HepG2 (cell line): Measurements from ENCODE around the gene S100A16. TPM values are rescaled to one million over a fixed set of nuclear protein-coding genes. Genes with fewer than 3 reads are reported as not detected.

Source experiments
- ATAC-seq: fragments of 200-7000 bp; cut with Tn5 transposase; 3 replicates; pipeline ENCODE4 v1.9.1; 2020; ENCODE audit warnings: mild to moderate bottlenecking, moderate library complexity
- BruUV-seq: library from RNA; stranded (reverse); fragments of 400-500 nt; replicated peaks from 2 replicates; lab custom pipeline; 2021; lab: Mats Ljungman, UMichigan
- CTCF ChIA-PET: fragments of 300-600 bp; formaldehyde crosslinking; extraction: SDS; loops from one replicate; lab custom pipeline; 2021; ENCODE audit warnings: low total read pairs, inconsistent platforms, low intra/inter-chr PET ratio; lab: Yijun Ruan, JAX
- POLR2A ChIA-PET: fragments of 350-600 bp; sonication (Branson Sonifier 250); formaldehyde crosslinking; loops from one replicate; lab custom pipeline; 2020; ENCODE audit warnings: antibody characterized with exemption, inconsistent platforms; lab: Yijun Ruan, JAX
- DNase-seq: peaks from one replicate; pipeline ENCODE4 v3.0.0-alpha.2; 2015; ENCODE audit warnings: low spot score
- FAIRE-seq: peaks from 3 replicates; lab custom pipeline; 2011; peaks lifted over from hg19 to GRCh38; lab: Jason Lieb, UNC
- H2AFZ ChIP-seq: one replicate; pipeline ENCODE4 v1.6.1; 2011; ENCODE audit warnings: low read length, inconsistent platforms
- H3K27ac ChIP-seq: fragments of 300-600 bp; 3 replicates; pipeline ENCODE4 v1.8.0; 2011; ENCODE audit warnings: mixed run types, mild to moderate bottlenecking, mixed read lengths, low read length, inconsistent platforms; ENCODE audit not compliant: insufficient read depth; ENCODE audit errors: extremely low read length
- H3K27me3 ChIP-seq, 2 experiments: fragments of 200-600 bp in 1 of 2; 2 replicates in 1 of 2; 3 replicates in 1 of 2; pipeline versions ENCODE4 v1.6.0 to v1.8.0; 2011; ENCODE audit warnings: low read length in 2 of 2, mild to moderate bottlenecking in 2 of 2, moderate library complexity in 2 of 2, inconsistent platforms in 1 of 2; ENCODE audit not compliant: insufficient read depth in 2 of 2, control insufficient read depth in 1 of 2
- H3K36me3 ChIP-seq, 2 experiments: fragments of 200-600 bp in 1 of 2; replicated peaks in 1 of 2; 2 replicates in 1 of 2; 3 replicates in 1 of 2; pipeline versions ENCODE4 v1.5.1 to v1.8.0; 2011; ENCODE audit warnings: low read length in 2 of 2, inconsistent platforms in 1 of 2; ENCODE audit not compliant: insufficient read depth in 2 of 2, control insufficient read depth in 1 of 2
- H3K4me1 ChIP-seq: 2 replicates; pipeline ENCODE4 v1.5.1; 2012; ENCODE audit warnings: low read length, inconsistent platforms; ENCODE audit not compliant: insufficient read depth
- H3K4me2 ChIP-seq: 2 replicates; pipeline ENCODE4 v1.6.0; 2011; ENCODE audit warnings: low read depth, low read length, inconsistent platforms
- H3K4me3 ChIP-seq, 3 experiments: fragments of 200-600 bp in 1 of 3; sonication (generic), shearing (Covaris generic) in 1 of 3; replicated peaks in 1 of 3; 2 replicates each; pipeline ENCODE4 v1.5.1; 2011 to 2016; ENCODE audit warnings: low read length in 3 of 3, inconsistent platforms in 2 of 3, low read depth in 2 of 3, mild to moderate bottlenecking in 2 of 3, control low read depth in 1 of 3, mixed read lengths in 1 of 3; ENCODE audit not compliant: insufficient read depth in 1 of 3
- H3K79me2 ChIP-seq: one replicate; pipeline ENCODE4 v1.6.1; 2011; ENCODE audit warnings: low read length, inconsistent platforms; ENCODE audit not compliant: insufficient read depth
- H3K9ac ChIP-seq: 2 replicates; pipeline ENCODE4 v1.6.0; 2011; ENCODE audit warnings: mild to moderate bottlenecking, low read depth, low read length, inconsistent platforms; ENCODE audit not compliant: insufficient read depth
- H3K9me3 ChIP-seq: 2 replicates; pipeline ENCODE4 v1.5.1; 2012; ENCODE audit warnings: mild to moderate bottlenecking, low read length
- H4K20me1 ChIP-seq: 2 replicates; pipeline ENCODE4 v1.6.0; 2011; ENCODE audit warnings: inconsistent platforms, mild to moderate bottlenecking, low read length, moderate library complexity; ENCODE audit not compliant: insufficient read depth
- FOXK2 ChIP-seq: fragments of 450-650 bp; IDR thresholded peaks from 2 replicates; pipeline ENCODE4 v1.6.1; 2016
- SALL1 ChIP-seq: sonication (generic); formaldehyde crosslinking; IDR thresholded peaks from 2 replicates; pipeline ENCODE4 v1.8.0; 2022; ENCODE audit warnings: mild to moderate bottlenecking, missing genetic modification reagents
- TAF15 ChIP-seq: fragments of 200-400 bp; formaldehyde crosslinking; IDR thresholded peaks from one replicate; pipeline ENCODE4 v1.6.1; 2018; ENCODE audit warnings: mild to moderate bottlenecking, low read depth, low read length; ENCODE audit not compliant: poor library complexity, severe bottlenecking
- ZBTB33 ChIP-seq: sonication (generic); formaldehyde crosslinking; IDR thresholded peaks from 2 replicates; pipeline ENCODE4 v1.4.0; 2020; ENCODE audit warnings: missing genetic modification reagents
- ZBTB7A ChIP-seq: sonication (generic); formaldehyde crosslinking; IDR thresholded peaks from 2 replicates; pipeline ENCODE4 v1.8.0; 2022; ENCODE audit warnings: mild to moderate bottlenecking, missing genetic modification reagents
- ZNF329 ChIP-seq: sonication (generic); formaldehyde crosslinking; IDR thresholded peaks from 2 replicates; pipeline ENCODE4 v1.9.0; 2021; ENCODE audit warnings: low read depth, mild to moderate bottlenecking, missing genetic modification reagents
- ZNF598 ChIP-seq: sonication (generic); formaldehyde crosslinking; IDR thresholded peaks from 2 replicates; pipeline ENCODE4 v1.5.1; 2020; ENCODE audit warnings: mild to moderate bottlenecking, missing genetic modification reagents, borderline replicate concordance
- WGBS: methylation state at CpG from one replicate; pipeline ENCODE4 v1.1.6; 2017; ENCODE audit warnings: low lambda C conversion rate; 5-methylcytosine and 5-hydroxymethylcytosine counted together
- in situ Hi-C: cut with HindIII; loops from 2 replicates; pipeline ENCODE4 v1.10.0; 2017; ENCODE audit warnings: low pct_unique_long_range_greater_than_20kb; ENCODE audit not compliant: extremely low pct_ligation_motif_present
- intact Hi-C: fragments of 100-400 bp; cut with micrococcal nuclease; formaldehyde crosslinking; loops from one replicate; pipeline ENCODE4 v1.10.0; 2022; ENCODE audit not compliant: unreplicated experiment
- polyA plus RNA-seq, 8 experiments: library from polyadenylated mRNA; depleted of rRNA in 3 of 8; stranded (reverse) in 7 of 8; unstranded in 1 of 8; fragments of >200 nt; fragmentation: Illumina TruSeq in 4 of 8; extraction: Trizol in 4 of 8; gene quantifications; 2 replicates each; pipeline versions ENCODE4 v1.2.1 to v1.2.3, GENCODE V29; 2011 to 2016; ENCODE audit warnings: low read depth in 4 of 8, missing spikeins in 1 of 8, mixed read lengths in 1 of 8; ENCODE audit not compliant: insufficient read depth in 1 of 8
- total RNA-seq, 5 experiments: library from RNA; depleted of rRNA; stranded (reverse); fragments of >200 nt; fragmentation: Illumina TruSeq; extraction: Trizol; gene quantifications; 2 replicates each; pipeline ENCODE4 v1.2.3, GENCODE V29; 2016; ENCODE audit warnings: low read depth in 1 of 5
- TF ChIP-seq, protein P1 (sequence below): sonication (generic); formaldehyde crosslinking; IDR thresholded peaks from 2 replicates; pipeline ENCODE4 v1.4.0; 2020; ENCODE audit warnings: missing genetic modification reagents

The S100A16 gene
- total and polyA plus RNA-seq, 2 of the 13 experiments (the other 11 are each of a cell fraction or from before 2014, with no cell fraction given) = 46.0 to 195 TPM

GRCh38 chr1:153612111-153612754 lies 704 bp downstream of the S100A16 start:
- 3% methylated on average over 9 of the region's 11 CpGs for WGBS
- intact Hi-C loops = no loop called here
- Histone ChIP-seq H3K9me3 (no peaks in the 10 kb centered on the region), H3K4me2 (peak overlapping the region; percentile 84), H3K4me3 (peak overlapping the region; percentile 60 to 76 (median 71)), H3K9ac (peak overlapping the region; percentile 80), H3K27ac (peak overlapping the region; percentile 66), H2AFZ (no peak overlapping the region), H4K20me1 (no peaks in the 10 kb centered on the region), H3K79me2 (peaks cover 13% of the 10 kb centered on the region), H3K4me1 (peaks cover 91% of the 10 kb centered on the region), H3K27me3 (no peaks in the 10 kb centered on the region; a peak in 1 of 5 replicates), H3K36me3 (no peaks in the 10 kb centered on the region)
- POLR2A ChIA-PET = interaction anchor here (1.0 to 12.2 kb wide), 15 partner anchors 9 to 163 kb away, joined by 3 to 390 read pairs (median 4); partner anchors contain the start of genes CHTOP, S100A1, S100A13 and SLC27A3
- in situ Hi-C loops = no loop called here
- no peak for DNase-seq
- FAIRE-seq = no peak
- BruUV-seq = no TSS peak
- ATAC-seq = peak; percentile 0; the same call in 1 of the 3 replicates
- CTCF ChIA-PET = no interaction called here
- no peak for TF ChIP-seq ZBTB33 (CRISPR knock-in tag)
- TF ChIP-seq TAF15 = no peak
- TF ChIP-seq FOXK2 = no peak
- TF ChIP-seq SALL1 (CRISPR knock-in tag) = peak; percentile 3; the same call in 1 of the 2 replicates
- no peak for TF ChIP-seq ZNF329
- TF ChIP-seq, protein P1, sequence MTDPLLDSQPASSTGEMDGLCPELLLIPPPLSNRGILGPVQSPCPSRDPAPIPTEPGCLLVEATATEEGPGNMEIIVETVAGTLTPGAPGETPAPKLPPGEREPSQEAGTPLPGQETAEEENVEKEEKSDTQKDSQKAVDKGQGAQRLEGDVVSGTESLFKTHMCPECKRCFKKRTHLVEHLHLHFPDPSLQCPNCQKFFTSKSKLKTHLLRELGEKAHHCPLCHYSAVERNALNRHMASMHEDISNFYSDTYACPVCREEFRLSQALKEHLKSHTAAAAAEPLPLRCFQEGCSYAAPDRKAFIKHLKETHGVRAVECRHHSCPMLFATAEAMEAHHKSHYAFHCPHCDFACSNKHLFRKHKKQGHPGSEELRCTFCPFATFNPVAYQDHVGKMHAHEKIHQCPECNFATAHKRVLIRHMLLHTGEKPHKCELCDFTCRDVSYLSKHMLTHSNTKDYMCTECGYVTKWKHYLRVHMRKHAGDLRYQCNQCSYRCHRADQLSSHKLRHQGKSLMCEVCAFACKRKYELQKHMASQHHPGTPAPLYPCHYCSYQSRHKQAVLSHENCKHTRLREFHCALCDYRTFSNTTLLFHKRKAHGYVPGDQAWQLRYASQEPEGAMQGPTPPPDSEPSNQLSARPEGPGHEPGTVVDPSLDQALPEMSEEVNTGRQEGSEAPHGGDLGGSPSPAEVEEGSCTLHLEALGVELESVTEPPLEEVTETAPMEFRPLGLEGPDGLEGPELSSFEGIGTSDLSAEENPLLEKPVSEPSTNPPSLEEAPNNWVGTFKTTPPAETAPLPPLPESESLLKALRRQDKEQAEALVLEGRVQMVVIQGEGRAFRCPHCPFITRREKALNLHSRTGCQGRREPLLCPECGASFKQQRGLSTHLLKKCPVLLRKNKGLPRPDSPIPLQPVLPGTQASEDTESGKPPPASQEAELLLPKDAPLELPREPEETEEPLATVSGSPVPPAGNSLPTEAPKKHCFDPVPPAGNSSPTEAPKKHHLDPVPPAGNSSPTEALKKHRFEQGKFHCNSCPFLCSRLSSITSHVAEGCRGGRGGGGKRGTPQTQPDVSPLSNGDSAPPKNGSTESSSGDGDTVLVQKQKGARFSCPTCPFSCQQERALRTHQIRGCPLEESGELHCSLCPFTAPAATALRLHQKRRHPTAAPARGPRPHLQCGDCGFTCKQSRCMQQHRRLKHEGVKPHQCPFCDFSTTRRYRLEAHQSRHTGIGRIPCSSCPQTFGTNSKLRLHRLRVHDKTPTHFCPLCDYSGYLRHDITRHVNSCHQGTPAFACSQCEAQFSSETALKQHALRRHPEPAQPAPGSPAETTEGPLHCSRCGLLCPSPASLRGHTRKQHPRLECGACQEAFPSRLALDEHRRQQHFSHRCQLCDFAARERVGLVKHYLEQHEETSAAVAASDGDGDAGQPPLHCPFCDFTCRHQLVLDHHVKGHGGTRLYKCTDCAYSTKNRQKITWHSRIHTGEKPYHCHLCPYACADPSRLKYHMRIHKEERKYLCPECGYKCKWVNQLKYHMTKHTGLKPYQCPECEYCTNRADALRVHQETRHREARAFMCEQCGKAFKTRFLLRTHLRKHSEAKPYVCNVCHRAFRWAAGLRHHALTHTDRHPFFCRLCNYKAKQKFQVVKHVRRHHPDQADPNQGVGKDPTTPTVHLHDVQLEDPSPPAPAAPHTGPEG (CRISPR knock-in tag) = no peak
- TF ChIP-seq ZBTB7A (CRISPR knock-in tag) = 0 out of 2 replicates have a peak, but pooled peaks have one; percentile 12
- TF ChIP-seq ZNF598 (CRISPR knock-in tag) = no peak
